ENCODE data around the gene KDM6A. TPM values are rescaled to one million over a fixed set of nuclear protein-coding genes. Genes with fewer than 3 reads are reported as not detected.

The KDM6A gene
- total and polyA plus RNA-seq, 2 donors (not counting 3 experiments of a cell fraction or from before 2014, with no cell fraction given), result 9.0 to 20.6 TPM

DNA sequence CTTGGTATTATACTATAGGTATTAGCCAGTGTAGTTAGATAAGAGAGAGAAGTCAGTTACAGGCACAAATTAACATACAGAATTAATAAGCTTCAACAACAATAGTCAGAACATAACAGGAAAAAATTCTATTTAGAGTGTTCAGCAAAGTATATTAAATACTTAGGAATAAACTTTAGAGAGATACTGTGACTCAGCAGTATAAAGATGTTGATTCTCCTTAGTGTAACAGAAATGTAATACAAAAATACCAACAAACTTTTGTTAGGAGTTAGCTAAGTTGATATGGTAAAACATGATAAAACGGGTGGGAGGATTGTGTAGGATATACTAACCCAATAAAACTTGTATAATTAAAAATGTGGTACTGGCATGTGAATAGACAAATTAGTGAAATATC lies 173.4 kb downstream of the KDM6A start:
- TF ChIP-seq JUN (IDR thresholded peaks at IDR 0.05; ENCODE audit: borderline replicate concordance, insufficient read depth, insufficient read length, low read depth) (no peak), FOS (IDR thresholded peaks at IDR 0.05; ENCODE audit: borderline replicate concordance, insufficient read depth, low read length) (no peak), GATA2 (IDR thresholded peaks at IDR 0.05; ENCODE audit: insufficient read depth, insufficient read length, low read depth, low read length) (no peak)
- Histone ChIP-seq H3K9me1 (replicated peaks; ENCODE audit: control insufficient read depth, extremely low read depth, insufficient read depth, low read length) (no peaks in the 10 kb centered on the region), H3K27me3 (ENCODE audit: control insufficient read depth in 2 of 2, insufficient read depth in 2 of 2, low read length in 2 of 2) (no peaks in the 10 kb centered on the region), H4K20me1 (replicated peaks; ENCODE audit: control insufficient read depth, extremely low read depth, insufficient read depth, low read length) (no peaks in the 10 kb centered on the region), H3K9me3 (replicated peaks; ENCODE audit: control insufficient read depth, insufficient read depth, low read length) (no peaks in the 10 kb centered on the region), H3K36me3 (ENCODE audit: control insufficient read depth in 2 of 2, extremely low read depth in 1 of 2, insufficient read depth in 2 of 2, low read length in 2 of 2) (no peaks in the 10 kb centered on the region), H3K4me1 (ENCODE audit: control insufficient read depth, extremely low read depth, insufficient read depth, low read length) (no peaks in the 10 kb centered on the region), H3K79me2 (ENCODE audit: control insufficient read depth, insufficient read depth, low read length) (no peaks in the 10 kb centered on the region), H2AFZ (ENCODE audit: low read depth, low read length) (no peak overlapping the region), H3K27ac (ENCODE audit: insufficient read depth, low read depth, low read length) (no peak overlapping the region), H3K4me3 (replicated peaks in 1 of 3; ENCODE audit: insufficient read depth in 1 of 3, low read depth in 1 of 3, low read length in 3 of 3) (no peak overlapping the region), H3K4me2 (ENCODE audit: insufficient read depth, low read length) (no peak overlapping the region), H3K9ac (replicated peaks; ENCODE audit: extremely low read depth, insufficient read depth, low read length) (no peak overlapping the region)
- no TSS peak for BruUV-seq (replicated peaks)
- dilution Hi-C loops (cut with MboI; ENCODE audit: extremely low pct_ligation_motif_present, low sequenced_read_pairs), result no loop called here
- intact Hi-C loops (cut with micrococcal nuclease), result no loop called here
- ChIA-PET POLR2A (no interaction called here), CTCF (no interaction called here)
- FAIRE-seq, result no peak
- no peak for DNase-seq (ENCODE audit: low read depth, low spot score)

DNA sequence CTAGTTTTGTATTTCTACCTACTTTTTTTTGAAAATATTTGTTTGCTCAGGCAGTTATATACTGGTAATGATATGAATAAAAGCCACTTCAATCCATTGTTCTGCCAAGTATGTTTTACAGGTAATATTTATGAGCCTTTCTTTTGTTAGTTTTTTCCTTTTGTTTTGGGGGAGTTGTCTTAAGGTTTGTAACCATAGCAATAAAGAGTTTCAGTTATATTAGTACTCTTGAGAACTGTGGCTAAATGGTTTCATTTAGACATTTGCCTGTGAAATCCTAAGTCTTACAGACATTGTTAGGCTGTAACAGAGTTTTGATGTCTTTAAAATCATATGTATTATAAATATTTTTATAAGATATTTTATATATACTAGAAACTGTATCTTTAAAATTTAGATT lies 177.6 kb downstream of the KDM6A start:
- CTCF ChIA-PET, result no interaction called here
- intact Hi-C loops (cut with micrococcal nuclease), result no loop called here
- H3K27me3 ChIP-seq (ENCODE audit: control insufficient read depth in 2 of 2, insufficient read depth in 2 of 2, low read length in 2 of 2), result no peaks in the 10 kb centered on the region
- H3K9me1 ChIP-seq (replicated peaks; ENCODE audit: control insufficient read depth, extremely low read depth, insufficient read depth, low read length), result no peaks in the 10 kb centered on the region
- no TSS peak for BruUV-seq (replicated peaks)
- H4K20me1 ChIP-seq (replicated peaks; ENCODE audit: control insufficient read depth, extremely low read depth, insufficient read depth, low read length), result no peaks in the 10 kb centered on the region
- H3K9me3 ChIP-seq (replicated peaks; ENCODE audit: control insufficient read depth, insufficient read depth, low read length), result no peaks in the 10 kb centered on the region
- dilution Hi-C loops (cut with MboI; ENCODE audit: extremely low pct_ligation_motif_present, low sequenced_read_pairs), result no loop called here
- H3K4me2 ChIP-seq (ENCODE audit: insufficient read depth, low read length), result no peak overlapping the region
- TF ChIP-seq MYC (IDR thresholded peaks at IDR 0.05; ENCODE audit: low read depth, low read length) (no peak), EZH2 (IDR thresholded peaks at IDR 0.05; ENCODE audit: borderline replicate concordance, low read depth, low read length, severe bottlenecking) (no peak), GATA2 (IDR thresholded peaks at IDR 0.05; ENCODE audit: insufficient read depth, insufficient read length, low read depth, low read length) (no peak), POLR2AphosphoS5 (IDR thresholded peaks at IDR 0.05; ENCODE audit: insufficient read depth, low read depth, low read length) (no peak), FOS (IDR thresholded peaks at IDR 0.05; ENCODE audit: borderline replicate concordance, insufficient read depth, low read length) (no peak), POLR2A (IDR thresholded peaks at IDR 0.05; ENCODE audit: low read depth, low read length) (no peak), JUN (IDR thresholded peaks at IDR 0.05; ENCODE audit: borderline replicate concordance, insufficient read depth, insufficient read length, low read depth) (no peak)
- TF ChIP-seq, protein P1, sequence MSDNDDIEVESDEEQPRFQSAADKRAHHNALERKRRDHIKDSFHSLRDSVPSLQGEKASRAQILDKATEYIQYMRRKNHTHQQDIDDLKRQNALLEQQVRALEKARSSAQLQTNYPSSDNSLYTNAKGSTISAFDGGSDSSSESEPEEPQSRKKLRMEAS (IDR thresholded peaks at IDR 0.05; ENCODE audit: insufficient read depth, insufficient read length), result no peak
- TF ChIP-seq, protein P2, sequence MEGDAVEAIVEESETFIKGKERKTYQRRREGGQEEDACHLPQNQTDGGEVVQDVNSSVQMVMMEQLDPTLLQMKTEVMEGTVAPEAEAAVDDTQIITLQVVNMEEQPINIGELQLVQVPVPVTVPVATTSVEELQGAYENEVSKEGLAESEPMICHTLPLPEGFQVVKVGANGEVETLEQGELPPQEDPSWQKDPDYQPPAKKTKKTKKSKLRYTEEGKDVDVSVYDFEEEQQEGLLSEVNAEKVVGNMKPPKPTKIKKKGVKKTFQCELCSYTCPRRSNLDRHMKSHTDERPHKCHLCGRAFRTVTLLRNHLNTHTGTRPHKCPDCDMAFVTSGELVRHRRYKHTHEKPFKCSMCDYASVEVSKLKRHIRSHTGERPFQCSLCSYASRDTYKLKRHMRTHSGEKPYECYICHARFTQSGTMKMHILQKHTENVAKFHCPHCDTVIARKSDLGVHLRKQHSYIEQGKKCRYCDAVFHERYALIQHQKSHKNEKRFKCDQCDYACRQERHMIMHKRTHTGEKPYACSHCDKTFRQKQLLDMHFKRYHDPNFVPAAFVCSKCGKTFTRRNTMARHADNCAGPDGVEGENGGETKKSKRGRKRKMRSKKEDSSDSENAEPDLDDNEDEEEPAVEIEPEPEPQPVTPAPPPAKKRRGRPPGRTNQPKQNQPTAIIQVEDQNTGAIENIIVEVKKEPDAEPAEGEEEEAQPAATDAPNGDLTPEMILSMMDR (IDR thresholded peaks at IDR 0.05; ENCODE audit: extremely low read depth in 1 of 2, insufficient read depth in 1 of 2, low read depth in 1 of 2, low read length in 2 of 2), result no peak
- DNase-seq (ENCODE audit: low read depth, low spot score) (no peak), FAIRE-seq (no peak)
- H3K9ac ChIP-seq (replicated peaks; ENCODE audit: extremely low read depth, insufficient read depth, low read length), result no peak overlapping the region
- H3K36me3 ChIP-seq (ENCODE audit: control insufficient read depth in 2 of 2, extremely low read depth in 1 of 2, insufficient read depth in 2 of 2, low read length in 2 of 2), result no peaks in the 10 kb centered on the region
- H3K4me1 ChIP-seq (ENCODE audit: control insufficient read depth, extremely low read depth, insufficient read depth, low read length), result no peaks in the 10 kb centered on the region
- no peak overlapping the region for H2AFZ ChIP-seq (ENCODE audit: low read depth, low read length)
- POLR2A ChIA-PET, result no interaction called here
- H3K4me3 ChIP-seq (replicated peaks in 1 of 3; ENCODE audit: insufficient read depth in 1 of 3, low read depth in 1 of 3, low read length in 3 of 3), result no peak overlapping the region
- H3K79me2 ChIP-seq (ENCODE audit: control insufficient read depth, insufficient read depth, low read length), result no peaks in the 10 kb centered on the region
- no peak overlapping the region for H3K27ac ChIP-seq (ENCODE audit: insufficient read depth, low read depth, low read length)
